ENCODE measurements around the gene OLFM1.
A peak's percentile ranks its signal among the peaks of the same experiment; 100 is the strongest.

GRCh38 chr9:135085830-135086546, 1.5 kb upstream of the OLFM1 start:
- TF ChIP-seq POLR2A (IDR thresholded peaks at IDR 0.05) (no peak), CTCF (IDR thresholded peaks at IDR 0.05) (peak in 1 of 3 donors; percentile 91)

Data from lower leg skin (tissue), 3 donors.